GM23338 (cell line): Measurements from ENCODE around the gene AXIN2.
A peak's percentile ranks its signal among the peaks of the same experiment; 100 is the strongest.

Experiments
- EZH2 ChIP-seq: fragments of 200-600 bp; sonication (generic); IDR thresholded peaks from one replicate; pipeline ENCODE4 v1.8.0; 2017; ENCODE audit warnings: antibody characterized with exemption, mild to moderate bottlenecking, low read depth; ENCODE audit not compliant: unreplicated experiment
- EZH2phosphoT487 ChIP-seq: fragments of 200-600 bp; sonication (generic); IDR thresholded peaks from one replicate; pipeline ENCODE4 v1.8.1; 2018; ENCODE audit warnings: antibody characterized with exemption; ENCODE audit not compliant: unreplicated experiment
- JUNB ChIP-seq: IDR thresholded peaks from one replicate; pipeline ENCODE4 v1.6.1; 2016; ENCODE audit warnings: antibody characterized with exemption; ENCODE audit not compliant: unreplicated experiment
- NANOG ChIP-seq: IDR thresholded peaks from 2 replicates; pipeline ENCODE4 v1.6.1; 2016; ENCODE audit warnings: antibody characterized with exemption, borderline replicate concordance
- POLR2AphosphoS5 ChIP-seq: IDR thresholded peaks from 2 replicates; pipeline ENCODE4 v1.6.1; 2016; ENCODE audit warnings: antibody characterized with exemption, low read depth
- TF ChIP-seq, protein P1 (sequence below), 2 experiments: fragments of 200-600 bp in 1 of 2; sonication (generic) in 1 of 2; conservative IDR thresholded peaks; 2 replicates each; pipeline versions ENCODE4 v1.5.1 to v1.6.1; 2016 to 2017; ENCODE audit warnings: antibody characterized with exemption in 2 of 2, low read depth in 2 of 2, mild to moderate bottlenecking in 2 of 2, moderate library complexity in 1 of 2

DNA sequence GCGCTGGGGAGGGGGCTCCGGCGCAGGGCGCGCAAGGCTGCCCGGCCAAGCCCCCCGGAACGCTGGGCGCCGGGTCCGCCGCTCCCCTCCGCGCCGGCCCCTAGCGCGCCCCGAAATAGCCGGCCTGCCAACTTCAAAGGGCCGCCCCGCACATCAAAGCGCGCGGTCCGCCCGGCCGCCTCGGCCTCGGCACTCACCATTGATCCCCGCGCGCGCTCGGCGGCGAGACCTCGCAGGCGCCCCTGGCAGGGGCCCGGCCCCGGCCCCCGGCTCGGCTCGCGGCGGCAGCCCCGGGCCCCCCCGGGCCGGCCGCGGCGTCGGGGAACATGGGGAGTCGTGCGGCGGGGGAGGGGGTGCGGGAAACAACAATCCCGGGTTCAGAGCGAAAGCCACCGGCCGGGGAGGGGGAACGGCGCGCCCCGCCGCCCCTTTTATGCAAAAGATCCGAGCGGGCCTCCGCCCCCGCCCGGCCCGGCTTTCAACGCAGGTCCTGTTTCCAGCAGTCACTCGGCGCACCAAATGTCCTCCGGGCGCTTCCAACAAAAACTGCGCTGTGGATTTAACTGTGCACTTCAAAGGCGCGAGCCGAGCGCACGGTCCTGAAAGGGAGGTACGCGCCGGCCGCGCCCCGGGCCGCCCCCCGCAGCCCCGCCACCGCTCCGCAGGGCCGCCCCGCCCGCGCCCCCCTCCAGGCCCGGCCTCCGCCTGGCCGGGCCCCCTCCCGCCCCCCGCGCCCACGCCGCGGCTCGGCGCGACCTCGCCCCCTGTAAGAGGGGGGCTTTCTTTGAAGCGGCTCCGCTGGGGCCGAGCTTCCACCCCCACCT lies 608 bp downstream of the AXIN2 start:
- TF ChIP-seq POLR2AphosphoS5 (0 out of 2 replicates have a peak, but pooled peaks have one; percentile 18), JUNB (no peak), EZH2phosphoT487 (no peak), EZH2 (no peak), NANOG (no peak)
- TF ChIP-seq, protein P1, sequence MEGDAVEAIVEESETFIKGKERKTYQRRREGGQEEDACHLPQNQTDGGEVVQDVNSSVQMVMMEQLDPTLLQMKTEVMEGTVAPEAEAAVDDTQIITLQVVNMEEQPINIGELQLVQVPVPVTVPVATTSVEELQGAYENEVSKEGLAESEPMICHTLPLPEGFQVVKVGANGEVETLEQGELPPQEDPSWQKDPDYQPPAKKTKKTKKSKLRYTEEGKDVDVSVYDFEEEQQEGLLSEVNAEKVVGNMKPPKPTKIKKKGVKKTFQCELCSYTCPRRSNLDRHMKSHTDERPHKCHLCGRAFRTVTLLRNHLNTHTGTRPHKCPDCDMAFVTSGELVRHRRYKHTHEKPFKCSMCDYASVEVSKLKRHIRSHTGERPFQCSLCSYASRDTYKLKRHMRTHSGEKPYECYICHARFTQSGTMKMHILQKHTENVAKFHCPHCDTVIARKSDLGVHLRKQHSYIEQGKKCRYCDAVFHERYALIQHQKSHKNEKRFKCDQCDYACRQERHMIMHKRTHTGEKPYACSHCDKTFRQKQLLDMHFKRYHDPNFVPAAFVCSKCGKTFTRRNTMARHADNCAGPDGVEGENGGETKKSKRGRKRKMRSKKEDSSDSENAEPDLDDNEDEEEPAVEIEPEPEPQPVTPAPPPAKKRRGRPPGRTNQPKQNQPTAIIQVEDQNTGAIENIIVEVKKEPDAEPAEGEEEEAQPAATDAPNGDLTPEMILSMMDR (conservative IDR thresholded peaks at IDR 0.05; ENCODE audit: low read depth in 2 of 2): no peak
